ENCODE data around the gene EEPD1.

- TF ChIP-seq CTCF (IDR thresholded peaks at IDR 0.05 in 8 of 11, conservative IDR thresholded peaks at IDR 0.05 in 3 of 11) (no peak), POLR2AphosphoS5 (IDR thresholded peaks at IDR 0.05) (no peak)
Observed at GRCh38 chr7:36279926-36280315, 126.9 kb downstream of the EEPD1 start.

Measured in spleen (tissue), 7 donors.